MCF 10A (cell line): ENCODE measurements around the gene TAF4. TPM values are rescaled to one million over a fixed set of nuclear protein-coding genes. Genes with fewer than 3 reads are reported as not detected.

ENCODE experiments used
- BruUV-seq: library from RNA; stranded (reverse); fragments of 400-500 nt; replicated peaks from 2 replicates; lab custom pipeline; 2021; lab: Mats Ljungman, UMichigan
- CTCF ChIA-PET: fragments of 300-600 bp; sonication (Branson Sonifier 250); formaldehyde crosslinking; extraction: SDS; loops from one replicate; lab custom pipeline; 2021; ENCODE audit warnings: antibody characterized with exemption, inconsistent platforms; lab: Yijun Ruan, JAX
- POLR2A ChIA-PET: fragments of 300-600, 350-650 bp; sonication (Branson Sonifier 250); formaldehyde crosslinking; extraction: SDS; loops from one replicate; lab custom pipeline; 2020; ENCODE audit warnings: antibody characterized with exemption, inconsistent platforms; lab: Yijun Ruan, JAX
- DNase-seq: peaks from one replicate; pipeline ENCODE4 v3.0.0-alpha.2; 2018; ENCODE audit not compliant: unreplicated experiment
- H3K27ac Mint-ChIP-seq: one replicate; pipeline ENCODE4 v1.8.0; 2022; ENCODE audit warnings: mild to moderate bottlenecking, low read depth, mixed read lengths; ENCODE audit not compliant: unreplicated experiment
- H3K27me3 Mint-ChIP-seq: one replicate; pipeline ENCODE4 v1.8.0; 2022; ENCODE audit warnings: mixed read lengths; ENCODE audit not compliant: insufficient read depth, unreplicated experiment
- H3K36me3 Mint-ChIP-seq: one replicate; pipeline ENCODE4 v1.8.0; 2022; ENCODE audit warnings: mild to moderate bottlenecking, moderate library complexity, mixed read lengths; ENCODE audit not compliant: insufficient read depth, unreplicated experiment
- H3K4me1 Mint-ChIP-seq: one replicate; pipeline ENCODE4 v1.8.0; 2022; ENCODE audit warnings: mixed read lengths; ENCODE audit not compliant: insufficient read depth, unreplicated experiment
- H3K4me3 Mint-ChIP-seq: one replicate; pipeline ENCODE4 v1.8.0; 2022; ENCODE audit warnings: mild to moderate bottlenecking, moderate library complexity, mixed read lengths; ENCODE audit not compliant: unreplicated experiment
- H3K9me3 Mint-ChIP-seq: one replicate; pipeline ENCODE4 v1.8.0; 2022; ENCODE audit warnings: mixed read lengths; ENCODE audit not compliant: unreplicated experiment
- intact Hi-C: fragments of 100-400 bp; cut with micrococcal nuclease; formaldehyde crosslinking; loops from 2 replicates; pipeline ENCODE4 v1.14.1; 2022
- total RNA-seq: library from RNA; stranded (reverse); gene quantifications from 2 replicates; pipeline ENCODE4 v1.2.3, GENCODE V29; 2022
- TF ChIP-seq, protein P1 (sequence below): fragments of 200-600 bp; IDR thresholded peaks from one replicate; pipeline ENCODE4 v1.8.0; 2022; ENCODE audit warnings: antibody characterized with exemption, mild to moderate bottlenecking; ENCODE audit not compliant: unreplicated experiment

Gene TAF4
- total RNA-seq, 1 experiment from 2014 or later = 15.9 TPM

DNA sequence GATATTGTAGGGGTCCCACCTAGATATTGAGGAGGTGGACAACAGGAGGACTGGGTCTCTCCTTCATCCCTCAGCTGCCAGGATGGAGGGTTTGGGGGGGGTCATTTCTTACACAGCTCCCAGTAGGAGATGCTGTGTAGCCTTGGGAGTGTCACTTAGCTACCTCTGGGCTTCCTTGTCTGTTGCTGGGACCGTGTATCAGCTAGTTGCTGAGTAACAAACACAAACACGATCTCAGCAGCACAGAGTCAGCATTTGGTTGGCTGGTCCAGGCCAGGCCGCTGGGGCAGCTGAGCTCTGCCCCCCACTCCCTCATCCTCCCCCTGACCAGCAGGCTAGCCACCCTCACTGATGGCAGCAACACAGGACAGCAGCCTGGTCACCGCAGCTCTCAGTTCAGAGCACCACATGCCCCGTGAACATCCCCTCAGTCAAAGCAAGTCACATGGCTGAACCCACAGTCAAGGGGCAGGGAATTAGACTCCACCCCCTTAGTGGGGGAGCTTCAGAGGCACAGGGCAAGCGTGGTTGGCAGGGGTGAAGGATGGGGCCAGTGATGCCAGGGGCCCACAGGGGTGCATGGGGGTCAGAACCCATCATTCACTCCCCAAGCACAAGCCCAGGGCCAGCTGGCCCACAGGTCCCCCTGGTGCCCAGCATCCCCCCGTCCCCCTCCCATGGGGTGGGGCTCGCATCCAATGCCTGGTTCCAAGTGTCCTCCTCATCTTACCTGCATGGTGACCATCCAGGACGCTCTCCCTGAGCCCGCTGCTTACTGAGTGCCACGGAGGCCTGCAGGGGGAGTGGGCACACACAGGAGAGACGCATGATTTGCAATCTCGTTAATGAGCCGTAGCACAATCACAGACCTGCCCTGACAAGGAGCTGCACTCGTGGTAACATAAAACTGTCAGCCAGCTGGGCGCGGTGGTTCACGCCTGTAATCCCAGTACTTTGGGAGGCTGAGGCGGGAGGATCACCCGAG lies 112.4 kb downstream of the TAF4 start:
- no peak overlapping the region for H3K4me3 Mint-ChIP-seq
- TF ChIP-seq, protein P1, sequence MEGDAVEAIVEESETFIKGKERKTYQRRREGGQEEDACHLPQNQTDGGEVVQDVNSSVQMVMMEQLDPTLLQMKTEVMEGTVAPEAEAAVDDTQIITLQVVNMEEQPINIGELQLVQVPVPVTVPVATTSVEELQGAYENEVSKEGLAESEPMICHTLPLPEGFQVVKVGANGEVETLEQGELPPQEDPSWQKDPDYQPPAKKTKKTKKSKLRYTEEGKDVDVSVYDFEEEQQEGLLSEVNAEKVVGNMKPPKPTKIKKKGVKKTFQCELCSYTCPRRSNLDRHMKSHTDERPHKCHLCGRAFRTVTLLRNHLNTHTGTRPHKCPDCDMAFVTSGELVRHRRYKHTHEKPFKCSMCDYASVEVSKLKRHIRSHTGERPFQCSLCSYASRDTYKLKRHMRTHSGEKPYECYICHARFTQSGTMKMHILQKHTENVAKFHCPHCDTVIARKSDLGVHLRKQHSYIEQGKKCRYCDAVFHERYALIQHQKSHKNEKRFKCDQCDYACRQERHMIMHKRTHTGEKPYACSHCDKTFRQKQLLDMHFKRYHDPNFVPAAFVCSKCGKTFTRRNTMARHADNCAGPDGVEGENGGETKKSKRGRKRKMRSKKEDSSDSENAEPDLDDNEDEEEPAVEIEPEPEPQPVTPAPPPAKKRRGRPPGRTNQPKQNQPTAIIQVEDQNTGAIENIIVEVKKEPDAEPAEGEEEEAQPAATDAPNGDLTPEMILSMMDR = no peak
- H3K4me1 Mint-ChIP-seq = no peaks in the 10 kb centered on the region
- DNase-seq = no peak
- H3K36me3 Mint-ChIP-seq = no peaks in the 10 kb centered on the region
- H3K27me3 Mint-ChIP-seq = peaks cover 50% of the 10 kb centered on the region
- intact Hi-C loops = no loop called here
- ChIA-PET CTCF (interaction anchor here (0.6 kb wide), 1 partner anchor 21 kb away, joined by 3 read pairs; no protein-coding TSS in a partner anchor), POLR2A (no interaction called here)
- no peaks in the 10 kb centered on the region for H3K9me3 Mint-ChIP-seq
- no peak overlapping the region for H3K27ac Mint-ChIP-seq
- BruUV-seq = no TSS peak

DNA sequence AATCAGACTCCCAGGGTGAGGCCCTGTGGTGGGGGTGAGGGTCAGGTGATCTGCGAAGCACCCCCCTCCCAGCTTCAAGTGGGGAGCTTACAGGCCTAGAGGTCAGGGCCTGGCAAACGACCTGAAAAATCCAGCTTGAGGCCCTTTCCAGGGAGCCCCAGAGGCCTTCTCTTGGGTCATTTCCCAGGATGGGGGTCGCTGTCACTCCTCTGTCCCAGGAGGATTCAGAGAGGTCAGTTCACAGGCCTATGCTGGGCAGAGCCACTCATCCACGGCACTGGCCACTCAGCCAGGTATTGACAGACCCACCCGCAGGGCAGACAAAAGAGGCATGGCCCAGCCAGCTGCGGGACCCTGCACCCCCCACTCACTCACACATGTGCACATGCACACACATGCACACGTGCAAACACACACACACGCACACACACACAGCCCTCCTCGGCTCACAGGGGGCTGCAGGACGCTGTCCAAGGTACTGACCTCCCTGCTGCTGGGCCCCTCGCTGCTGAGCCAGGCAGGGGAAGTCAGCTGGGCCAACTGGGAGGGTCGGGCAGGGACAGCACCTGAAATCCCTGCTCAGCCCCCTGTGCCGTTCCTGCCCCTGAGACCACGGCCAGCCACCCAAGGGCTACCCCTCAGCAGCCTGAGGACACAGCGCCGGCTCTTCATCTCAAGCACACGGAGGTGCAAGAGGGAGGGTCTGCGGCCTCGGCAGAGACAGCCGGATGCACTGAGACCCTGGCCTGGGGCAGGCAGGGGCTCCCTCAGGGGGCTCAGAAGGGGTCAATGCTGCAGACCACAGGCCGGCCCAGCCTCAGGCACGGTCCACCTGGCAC lies 113.8 kb downstream of the TAF4 start:
- no peak for DNase-seq
- H3K4me1 Mint-ChIP-seq = no peaks in the 10 kb centered on the region
- TF ChIP-seq, protein P1 = no peak
- ChIA-PET POLR2A (no interaction called here), CTCF (no interaction called here)
- BruUV-seq = no TSS peak
- H3K9me3 Mint-ChIP-seq = no peaks in the 10 kb centered on the region
- intact Hi-C loops = no loop called here
- H3K27me3 Mint-ChIP-seq = peaks cover 41% of the 10 kb centered on the region
- no peak overlapping the region for H3K4me3 Mint-ChIP-seq
- no peaks in the 10 kb centered on the region for H3K36me3 Mint-ChIP-seq
- no peak overlapping the region for H3K27ac Mint-ChIP-seq

DNA sequence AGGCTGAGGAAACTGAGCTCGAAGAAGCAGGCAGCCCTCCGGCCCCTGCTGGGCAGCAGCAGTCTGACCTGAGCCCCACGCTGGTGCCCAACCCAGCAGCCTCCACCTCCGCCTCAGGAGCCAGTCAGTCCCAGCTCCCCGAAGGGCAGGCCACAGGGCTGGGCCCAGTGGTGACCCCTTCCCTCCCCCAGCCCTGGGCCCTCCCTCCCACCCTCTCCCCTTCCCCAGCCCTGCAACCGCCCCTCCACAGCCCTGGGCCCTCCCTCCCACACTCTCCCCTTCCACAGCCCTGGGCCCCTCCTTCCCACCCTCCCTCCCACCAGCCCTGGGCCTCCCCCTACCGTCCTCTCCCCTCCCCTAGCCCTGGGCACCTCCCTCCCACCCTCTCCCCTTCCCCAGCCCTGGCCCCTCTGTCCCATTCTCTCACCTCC lies 115.0 kb downstream of the TAF4 start:
- ChIA-PET CTCF (no interaction called here), POLR2A (no interaction called here)
- Mint-ChIP-seq H3K36me3 (no peaks in the 10 kb centered on the region), H3K27me3 (peaks cover 28% of the 10 kb centered on the region), H3K9me3 (no peaks in the 10 kb centered on the region), H3K27ac (no peak overlapping the region), H3K4me3 (no peak overlapping the region), H3K4me1 (no peaks in the 10 kb centered on the region)
- DNase-seq = no peak
- intact Hi-C loops = no loop called here
- BruUV-seq = no TSS peak
- TF ChIP-seq, protein P1 = no peak
